HepG2 (cell line): Measurements from ENCODE around the gene NRG3. TPM values are rescaled to one million over a fixed set of nuclear protein-coding genes. Genes with fewer than 3 reads are reported as not detected.

Source experiments
- ATAC-seq: fragments of 200-7000 bp; cut with Tn5 transposase; 3 replicates; pipeline ENCODE4 v1.9.1; 2020; ENCODE audit warnings: mild to moderate bottlenecking, moderate library complexity
- BruUV-seq: library from RNA; stranded (reverse); fragments of 400-500 nt; replicated peaks from 2 replicates; lab custom pipeline; 2021; lab: Mats Ljungman, UMichigan
- CTCF ChIA-PET: fragments of 300-600 bp; formaldehyde crosslinking; extraction: SDS; loops from one replicate; lab custom pipeline; 2021; ENCODE audit warnings: low total read pairs, inconsistent platforms, low intra/inter-chr PET ratio; lab: Yijun Ruan, JAX
- POLR2A ChIA-PET: fragments of 350-600 bp; sonication (Branson Sonifier 250); formaldehyde crosslinking; loops from one replicate; lab custom pipeline; 2020; ENCODE audit warnings: antibody characterized with exemption, inconsistent platforms; lab: Yijun Ruan, JAX
- DNase-seq: peaks from one replicate; pipeline ENCODE4 v3.0.0-alpha.2; 2015; ENCODE audit warnings: low spot score
- FAIRE-seq: peaks from 3 replicates; lab custom pipeline; 2011; peaks lifted over from hg19 to GRCh38; lab: Jason Lieb, UNC
- H2AFZ ChIP-seq: one replicate; pipeline ENCODE4 v1.6.1; 2011; ENCODE audit warnings: low read length, inconsistent platforms
- H3K27ac ChIP-seq: fragments of 300-600 bp; 3 replicates; pipeline ENCODE4 v1.8.0; 2011; ENCODE audit warnings: mixed run types, mild to moderate bottlenecking, mixed read lengths, low read length, inconsistent platforms; ENCODE audit not compliant: insufficient read depth; ENCODE audit errors: extremely low read length
- H3K27me3 ChIP-seq, 2 experiments: fragments of 200-600 bp in 1 of 2; 2 replicates in 1 of 2; 3 replicates in 1 of 2; pipeline versions ENCODE4 v1.6.0 to v1.8.0; 2011; ENCODE audit warnings: low read length in 2 of 2, mild to moderate bottlenecking in 2 of 2, moderate library complexity in 2 of 2, inconsistent platforms in 1 of 2; ENCODE audit not compliant: insufficient read depth in 2 of 2, control insufficient read depth in 1 of 2
- H3K36me3 ChIP-seq, 2 experiments: fragments of 200-600 bp in 1 of 2; replicated peaks in 1 of 2; 2 replicates in 1 of 2; 3 replicates in 1 of 2; pipeline versions ENCODE4 v1.5.1 to v1.8.0; 2011; ENCODE audit warnings: low read length in 2 of 2, inconsistent platforms in 1 of 2; ENCODE audit not compliant: insufficient read depth in 2 of 2, control insufficient read depth in 1 of 2
- H3K4me1 ChIP-seq: 2 replicates; pipeline ENCODE4 v1.5.1; 2012; ENCODE audit warnings: low read length, inconsistent platforms; ENCODE audit not compliant: insufficient read depth
- H3K4me2 ChIP-seq: 2 replicates; pipeline ENCODE4 v1.6.0; 2011; ENCODE audit warnings: low read depth, low read length, inconsistent platforms
- H3K4me3 ChIP-seq, 3 experiments: fragments of 200-600 bp in 1 of 3; sonication (generic), shearing (Covaris generic) in 1 of 3; replicated peaks in 1 of 3; 2 replicates each; pipeline ENCODE4 v1.5.1; 2011 to 2016; ENCODE audit warnings: low read length in 3 of 3, inconsistent platforms in 2 of 3, low read depth in 2 of 3, mild to moderate bottlenecking in 2 of 3, control low read depth in 1 of 3, mixed read lengths in 1 of 3; ENCODE audit not compliant: insufficient read depth in 1 of 3
- H3K79me2 ChIP-seq: one replicate; pipeline ENCODE4 v1.6.1; 2011; ENCODE audit warnings: low read length, inconsistent platforms; ENCODE audit not compliant: insufficient read depth
- H3K9ac ChIP-seq: 2 replicates; pipeline ENCODE4 v1.6.0; 2011; ENCODE audit warnings: mild to moderate bottlenecking, low read depth, low read length, inconsistent platforms; ENCODE audit not compliant: insufficient read depth
- H3K9me3 ChIP-seq: 2 replicates; pipeline ENCODE4 v1.5.1; 2012; ENCODE audit warnings: mild to moderate bottlenecking, low read length
- H4K20me1 ChIP-seq: 2 replicates; pipeline ENCODE4 v1.6.0; 2011; ENCODE audit warnings: inconsistent platforms, mild to moderate bottlenecking, low read length, moderate library complexity; ENCODE audit not compliant: insufficient read depth
- EEA1 ChIP-seq: sonication (generic); formaldehyde crosslinking; IDR thresholded peaks from 2 replicates; pipeline ENCODE4 v1.5.1; 2020; ENCODE audit warnings: mild to moderate bottlenecking, missing genetic modification reagents, borderline replicate concordance
- HDAC1 ChIP-seq: sonication (generic); formaldehyde crosslinking; IDR thresholded peaks from 2 replicates; pipeline ENCODE4 v1.5.1; 2020; ENCODE audit warnings: mild to moderate bottlenecking, missing genetic modification reagents
- SPEN ChIP-seq: sonication (generic); formaldehyde crosslinking; IDR thresholded peaks from 2 replicates; pipeline ENCODE4 v1.5.1; 2020; ENCODE audit warnings: low read depth, mild to moderate bottlenecking, missing genetic modification reagents
- SRSF9 ChIP-seq: fragments of 200-400 bp; formaldehyde crosslinking; IDR thresholded peaks from 2 replicates; pipeline ENCODE4 v1.6.1; 2018; ENCODE audit warnings: borderline replicate concordance, mild to moderate bottlenecking, low read depth, low read length; ENCODE audit not compliant: insufficient read depth, poor library complexity, severe bottlenecking
- SYNCRIP ChIP-seq: fragments of 200-400 bp; formaldehyde crosslinking; IDR thresholded peaks from 2 replicates; pipeline ENCODE4 v1.6.1; 2018; ENCODE audit warnings: mild to moderate bottlenecking, low read depth, low read length; ENCODE audit not compliant: insufficient read depth
- TCF12 ChIP-seq, 2 experiments: fragments of 450-650 bp in 1 of 2; sonication (generic) in 1 of 2; formaldehyde crosslinking in 1 of 2; IDR thresholded peaks; 2 replicates each; pipeline versions ENCODE4 v1.6.1 to v1.8.0; 2017 to 2022; ENCODE audit warnings: antibody characterized with exemption in 1 of 2, mild to moderate bottlenecking in 1 of 2, missing genetic modification reagents in 1 of 2, moderate library complexity in 1 of 2
- U2AF1 ChIP-seq: fragments of 200-400 bp; formaldehyde crosslinking; optimal IDR thresholded peaks from 2 replicates; pipeline ENCODE3; 2017; ENCODE audit warnings: mild to moderate bottlenecking, low read depth, low read length
- ZNF432 ChIP-seq: sonication (generic); formaldehyde crosslinking; IDR thresholded peaks from 2 replicates; pipeline ENCODE4 v1.5.0; 2020; ENCODE audit warnings: missing genetic modification reagents, mild to moderate bottlenecking, borderline replicate concordance
- ZNF543 ChIP-seq: sonication (generic); formaldehyde crosslinking; IDR thresholded peaks from 2 replicates; pipeline ENCODE4 v1.4.0; 2020; ENCODE audit warnings: mild to moderate bottlenecking, missing genetic modification reagents
- ZNF670 ChIP-seq: sonication (generic); formaldehyde crosslinking; IDR thresholded peaks from 2 replicates; pipeline ENCODE4 v1.8.0; 2022; ENCODE audit warnings: mild to moderate bottlenecking, missing genetic modification reagents, borderline replicate concordance
- ZNF749 ChIP-seq: sonication (generic); formaldehyde crosslinking; IDR thresholded peaks from 2 replicates; pipeline ENCODE4 v1.8.0; 2022; ENCODE audit warnings: mild to moderate bottlenecking, missing genetic modification reagents, moderate library complexity, borderline replicate concordance
- ZNF839 ChIP-seq: sonication (generic); formaldehyde crosslinking; IDR thresholded peaks from 2 replicates; pipeline ENCODE4 v1.4.0; 2020; ENCODE audit warnings: missing genetic modification reagents, mild to moderate bottlenecking, borderline replicate concordance
- ZNF850 ChIP-seq: sonication (generic); formaldehyde crosslinking; conservative IDR thresholded peaks from 2 replicates; pipeline ENCODE4 v1.9.0; 2021; ENCODE audit warnings: mild to moderate bottlenecking, missing genetic modification reagents
- WGBS: methylation state at CpG from one replicate; pipeline ENCODE4 v1.1.6; 2017; ENCODE audit warnings: low lambda C conversion rate; 5-methylcytosine and 5-hydroxymethylcytosine counted together
- in situ Hi-C: cut with HindIII; loops from 2 replicates; pipeline ENCODE4 v1.10.0; 2017; ENCODE audit warnings: low pct_unique_long_range_greater_than_20kb; ENCODE audit not compliant: extremely low pct_ligation_motif_present
- intact Hi-C: fragments of 100-400 bp; cut with micrococcal nuclease; formaldehyde crosslinking; loops from one replicate; pipeline ENCODE4 v1.10.0; 2022; ENCODE audit not compliant: unreplicated experiment
- polyA plus RNA-seq, 8 experiments: library from polyadenylated mRNA; depleted of rRNA in 3 of 8; stranded (reverse) in 7 of 8; unstranded in 1 of 8; fragments of >200 nt; fragmentation: Illumina TruSeq in 4 of 8; extraction: Trizol in 4 of 8; gene quantifications; 2 replicates each; pipeline versions ENCODE4 v1.2.1 to v1.2.3, GENCODE V29; 2011 to 2016; ENCODE audit warnings: low read depth in 4 of 8, missing spikeins in 1 of 8, mixed read lengths in 1 of 8; ENCODE audit not compliant: insufficient read depth in 1 of 8
- total RNA-seq, 5 experiments: library from RNA; depleted of rRNA; stranded (reverse); fragments of >200 nt; fragmentation: Illumina TruSeq; extraction: Trizol; gene quantifications; 2 replicates each; pipeline ENCODE4 v1.2.3, GENCODE V29; 2016; ENCODE audit warnings: low read depth in 1 of 5
- TF ChIP-seq, protein P1 (sequence below): fragments of 450-650 bp; IDR thresholded peaks from 2 replicates; pipeline ENCODE4 v1.6.1; 2017
- TF ChIP-seq, protein P2 (sequence below): fragments of 450-650 bp; IDR thresholded peaks from 2 replicates; pipeline ENCODE4 v1.6.1; 2016
- TF ChIP-seq, protein P3 (sequence below): sonication (generic); formaldehyde crosslinking; conservative IDR thresholded peaks from 2 replicates; pipeline ENCODE4 v1.8.0; 2022; ENCODE audit warnings: missing genetic modification reagents
- TF ChIP-seq, protein P4 (sequence below): sonication (generic); formaldehyde crosslinking; IDR thresholded peaks from 2 replicates; pipeline ENCODE4 v1.4.0; 2020; ENCODE audit warnings: missing genetic modification reagents

The NRG3 gene
- total and polyA plus RNA-seq, 2 of the 13 experiments (the other 11 are each of a cell fraction or from before 2014, with no cell fraction given), result not detected

DNA sequence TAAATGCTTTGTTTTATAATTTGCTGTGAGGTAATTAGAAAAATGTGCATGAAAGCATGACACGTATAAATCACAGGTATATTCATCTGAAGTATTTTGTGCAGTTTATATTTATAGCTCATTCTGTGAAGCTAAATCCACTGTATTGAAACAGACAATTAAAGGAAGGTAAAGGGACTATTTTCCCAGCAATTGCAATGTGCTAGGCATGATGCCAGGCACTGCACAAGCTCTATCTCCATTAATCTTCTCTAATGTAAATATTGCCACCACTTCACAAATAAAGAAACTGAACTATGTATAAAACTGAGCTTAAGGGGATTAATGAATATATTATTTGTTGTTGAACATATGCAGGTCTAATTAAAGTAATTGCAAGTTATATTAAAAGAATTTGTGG lies 1012.5 kb downstream of the NRG3 start:
- CTCF ChIA-PET, result no interaction called here
- TF ChIP-seq TCF12 (IDR thresholded peaks at IDR 0.05) (no peak), TCF12 (CRISPR knock-in tag; IDR thresholded peaks at IDR 0.05) (no peak), ZNF543 (CRISPR knock-in tag) (no peak), ZNF839 (no peak), SYNCRIP (no peak), HDAC1 (no peak), SRSF9 (no peak), ZNF432 (CRISPR knock-in tag) (no peak), ZNF670 (no peak), EEA1 (no peak), U2AF1 (no peak), ZNF749 (no peak), SPEN (no peak), ZNF850 (CRISPR knock-in tag) (no peak)
- TF ChIP-seq, protein P1, sequence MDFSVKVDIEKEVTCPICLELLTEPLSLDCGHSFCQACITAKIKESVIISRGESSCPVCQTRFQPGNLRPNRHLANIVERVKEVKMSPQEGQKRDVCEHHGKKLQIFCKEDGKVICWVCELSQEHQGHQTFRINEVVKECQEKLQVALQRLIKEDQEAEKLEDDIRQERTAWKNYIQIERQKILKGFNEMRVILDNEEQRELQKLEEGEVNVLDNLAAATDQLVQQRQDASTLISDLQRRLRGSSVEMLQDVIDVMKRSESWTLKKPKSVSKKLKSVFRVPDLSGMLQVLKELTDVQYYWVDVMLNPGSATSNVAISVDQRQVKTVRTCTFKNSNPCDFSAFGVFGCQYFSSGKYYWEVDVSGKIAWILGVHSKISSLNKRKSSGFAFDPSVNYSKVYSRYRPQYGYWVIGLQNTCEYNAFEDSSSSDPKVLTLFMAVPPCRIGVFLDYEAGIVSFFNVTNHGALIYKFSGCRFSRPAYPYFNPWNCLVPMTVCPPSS, result no peak
- TF ChIP-seq, protein P2, sequence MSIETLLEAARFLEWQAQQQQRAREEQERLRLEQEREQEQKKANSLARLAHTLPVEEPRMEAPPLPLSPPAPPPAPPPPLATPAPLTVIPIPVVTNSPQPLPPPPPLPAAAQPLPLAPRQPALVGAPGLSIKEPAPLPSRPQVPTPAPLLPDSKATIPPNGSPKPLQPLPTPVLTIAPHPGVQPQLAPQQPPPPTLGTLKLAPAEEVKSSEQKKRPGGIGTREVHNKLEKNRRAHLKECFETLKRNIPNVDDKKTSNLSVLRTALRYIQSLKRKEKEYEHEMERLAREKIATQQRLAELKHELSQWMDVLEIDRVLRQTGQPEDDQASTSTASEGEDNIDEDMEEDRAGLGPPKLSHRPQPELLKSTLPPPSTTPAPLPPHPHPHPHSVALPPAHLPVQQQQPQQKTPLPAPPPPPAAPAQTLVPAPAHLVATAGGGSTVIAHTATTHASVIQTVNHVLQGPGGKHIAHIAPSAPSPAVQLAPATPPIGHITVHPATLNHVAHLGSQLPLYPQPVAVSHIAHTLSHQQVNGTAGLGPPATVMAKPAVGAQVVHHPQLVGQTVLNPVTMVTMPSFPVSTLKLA, result no peak
- TF ChIP-seq, protein P3, sequence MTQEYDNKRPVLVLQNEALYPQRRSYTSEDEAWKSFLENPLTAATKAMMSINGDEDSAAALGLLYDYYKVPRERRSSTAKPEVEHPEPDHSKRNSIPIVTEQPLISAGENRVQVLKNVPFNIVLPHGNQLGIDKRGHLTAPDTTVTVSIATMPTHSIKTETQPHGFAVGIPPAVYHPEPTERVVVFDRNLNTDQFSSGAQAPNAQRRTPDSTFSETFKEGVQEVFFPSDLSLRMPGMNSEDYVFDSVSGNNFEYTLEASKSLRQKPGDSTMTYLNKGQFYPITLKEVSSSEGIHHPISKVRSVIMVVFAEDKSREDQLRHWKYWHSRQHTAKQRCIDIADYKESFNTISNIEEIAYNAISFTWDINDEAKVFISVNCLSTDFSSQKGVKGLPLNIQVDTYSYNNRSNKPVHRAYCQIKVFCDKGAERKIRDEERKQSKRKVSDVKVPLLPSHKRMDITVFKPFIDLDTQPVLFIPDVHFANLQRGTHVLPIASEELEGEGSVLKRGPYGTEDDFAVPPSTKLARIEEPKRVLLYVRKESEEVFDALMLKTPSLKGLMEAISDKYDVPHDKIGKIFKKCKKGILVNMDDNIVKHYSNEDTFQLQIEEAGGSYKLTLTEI (CRISPR knock-in tag), result no peak
- TF ChIP-seq, protein P4, sequence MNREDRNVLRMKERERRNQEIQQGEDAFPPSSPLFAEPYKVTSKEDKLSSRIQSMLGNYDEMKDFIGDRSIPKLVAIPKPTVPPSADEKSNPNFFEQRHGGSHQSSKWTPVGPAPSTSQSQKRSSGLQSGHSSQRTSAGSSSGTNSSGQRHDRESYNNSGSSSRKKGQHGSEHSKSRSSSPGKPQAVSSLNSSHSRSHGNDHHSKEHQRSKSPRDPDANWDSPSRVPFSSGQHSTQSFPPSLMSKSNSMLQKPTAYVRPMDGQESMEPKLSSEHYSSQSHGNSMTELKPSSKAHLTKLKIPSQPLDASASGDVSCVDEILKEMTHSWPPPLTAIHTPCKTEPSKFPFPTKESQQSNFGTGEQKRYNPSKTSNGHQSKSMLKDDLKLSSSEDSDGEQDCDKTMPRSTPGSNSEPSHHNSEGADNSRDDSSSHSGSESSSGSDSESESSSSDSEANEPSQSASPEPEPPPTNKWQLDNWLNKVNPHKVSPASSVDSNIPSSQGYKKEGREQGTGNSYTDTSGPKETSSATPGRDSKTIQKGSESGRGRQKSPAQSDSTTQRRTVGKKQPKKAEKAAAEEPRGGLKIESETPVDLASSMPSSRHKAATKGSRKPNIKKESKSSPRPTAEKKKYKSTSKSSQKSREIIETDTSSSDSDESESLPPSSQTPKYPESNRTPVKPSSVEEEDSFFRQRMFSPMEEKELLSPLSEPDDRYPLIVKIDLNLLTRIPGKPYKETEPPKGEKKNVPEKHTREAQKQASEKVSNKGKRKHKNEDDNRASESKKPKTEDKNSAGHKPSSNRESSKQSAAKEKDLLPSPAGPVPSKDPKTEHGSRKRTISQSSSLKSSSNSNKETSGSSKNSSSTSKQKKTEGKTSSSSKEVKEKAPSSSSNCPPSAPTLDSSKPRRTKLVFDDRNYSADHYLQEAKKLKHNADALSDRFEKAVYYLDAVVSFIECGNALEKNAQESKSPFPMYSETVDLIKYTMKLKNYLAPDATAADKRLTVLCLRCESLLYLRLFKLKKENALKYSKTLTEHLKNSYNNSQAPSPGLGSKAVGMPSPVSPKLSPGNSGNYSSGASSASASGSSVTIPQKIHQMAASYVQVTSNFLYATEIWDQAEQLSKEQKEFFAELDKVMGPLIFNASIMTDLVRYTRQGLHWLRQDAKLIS, result no peak

More for the DNA sequence above, 1012.5 kb downstream of the NRG3 start:
- Histone ChIP-seq H4K20me1 (no peaks in the 10 kb centered on the region), H3K79me2 (no peaks in the 10 kb centered on the region), H3K27ac (no peak overlapping the region), H3K36me3 (no peaks in the 10 kb centered on the region), H3K4me1 (no peaks in the 10 kb centered on the region), H3K9me3 (peaks cover 60% of the 10 kb centered on the region), H3K27me3 (no peaks in the 10 kb centered on the region), H2AFZ (no peak overlapping the region), H3K4me2 (no peak overlapping the region), H3K4me3 (no peak overlapping the region), H3K9ac (no peak overlapping the region)
- WGBS, result 8% methylated on average over 1 of the region's 1 CpG
- no peak for ATAC-seq
- in situ Hi-C loops (no loop called here), intact Hi-C loops (no loop called here)
- no peak for DNase-seq
- no peak for FAIRE-seq
- BruUV-seq, result no TSS peak
- POLR2A ChIA-PET, result no interaction called here
